ENCODE data around the gene NEMP1. TPM values are rescaled to one million over a fixed set of nuclear protein-coding genes. Genes with fewer than 3 reads are reported as not detected.

Gene NEMP1
- total and polyA plus RNA-seq, 7 donors: 1.3 to 3.2 (median 2.4) TPM

DNA sequence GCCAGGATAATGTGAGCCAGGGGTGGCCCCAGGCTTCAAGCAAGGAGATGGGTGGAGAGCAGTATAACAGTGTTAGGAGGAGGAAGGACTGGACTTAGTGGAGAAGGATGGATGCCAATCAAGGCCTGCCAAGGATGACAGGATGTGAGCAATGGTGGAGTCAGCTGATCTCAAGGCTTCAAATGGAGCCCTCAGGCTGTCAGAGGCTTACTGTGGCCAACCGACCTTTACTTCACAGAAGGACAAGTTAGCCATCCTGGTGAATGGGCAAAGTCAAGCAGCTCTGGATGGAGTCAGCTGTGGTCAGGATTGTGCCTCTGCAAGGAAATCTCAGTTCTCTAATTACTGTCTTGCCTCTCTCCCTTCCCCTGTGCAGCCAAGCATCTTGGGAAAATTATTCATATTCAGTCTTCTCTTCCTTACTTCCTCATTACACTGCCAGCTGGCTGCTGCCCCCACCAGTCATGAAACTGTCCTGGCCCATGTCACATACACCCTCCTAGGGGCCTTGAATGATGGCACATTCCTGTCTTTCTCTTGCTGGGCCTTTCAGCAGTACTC is 40.2 kb upstream of the NEMP1 start:
- ATAC-seq (peak; percentile 54 to 60 (median 57)), DNase-seq (no peak)
- Histone ChIP-seq H3K9me3 (no peaks in the 10 kb centered on the region), H3K4me1 (no peaks in the 10 kb centered on the region), H3K27me3 (ENCODE audit: insufficient read depth in 3 of 3, low read length in 2 of 3) (no peaks in the 10 kb centered on the region), H3K36me3 (ENCODE audit: insufficient read depth in 1 of 2, low read depth in 1 of 2) (no peaks in the 10 kb centered on the region), H3K4me3 (no peak overlapping the region), H3K27ac (no peak overlapping the region)
- intact Hi-C loops (cut with DNase I): no loop called here
- TF ChIP-seq, protein P1, sequence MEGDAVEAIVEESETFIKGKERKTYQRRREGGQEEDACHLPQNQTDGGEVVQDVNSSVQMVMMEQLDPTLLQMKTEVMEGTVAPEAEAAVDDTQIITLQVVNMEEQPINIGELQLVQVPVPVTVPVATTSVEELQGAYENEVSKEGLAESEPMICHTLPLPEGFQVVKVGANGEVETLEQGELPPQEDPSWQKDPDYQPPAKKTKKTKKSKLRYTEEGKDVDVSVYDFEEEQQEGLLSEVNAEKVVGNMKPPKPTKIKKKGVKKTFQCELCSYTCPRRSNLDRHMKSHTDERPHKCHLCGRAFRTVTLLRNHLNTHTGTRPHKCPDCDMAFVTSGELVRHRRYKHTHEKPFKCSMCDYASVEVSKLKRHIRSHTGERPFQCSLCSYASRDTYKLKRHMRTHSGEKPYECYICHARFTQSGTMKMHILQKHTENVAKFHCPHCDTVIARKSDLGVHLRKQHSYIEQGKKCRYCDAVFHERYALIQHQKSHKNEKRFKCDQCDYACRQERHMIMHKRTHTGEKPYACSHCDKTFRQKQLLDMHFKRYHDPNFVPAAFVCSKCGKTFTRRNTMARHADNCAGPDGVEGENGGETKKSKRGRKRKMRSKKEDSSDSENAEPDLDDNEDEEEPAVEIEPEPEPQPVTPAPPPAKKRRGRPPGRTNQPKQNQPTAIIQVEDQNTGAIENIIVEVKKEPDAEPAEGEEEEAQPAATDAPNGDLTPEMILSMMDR (IDR thresholded peaks at IDR 0.05): no peak
- WGBS, 3 donors: 75 to 91% (median 79%) methylated on average over 1 of the region's 1 CpG

DNA sequence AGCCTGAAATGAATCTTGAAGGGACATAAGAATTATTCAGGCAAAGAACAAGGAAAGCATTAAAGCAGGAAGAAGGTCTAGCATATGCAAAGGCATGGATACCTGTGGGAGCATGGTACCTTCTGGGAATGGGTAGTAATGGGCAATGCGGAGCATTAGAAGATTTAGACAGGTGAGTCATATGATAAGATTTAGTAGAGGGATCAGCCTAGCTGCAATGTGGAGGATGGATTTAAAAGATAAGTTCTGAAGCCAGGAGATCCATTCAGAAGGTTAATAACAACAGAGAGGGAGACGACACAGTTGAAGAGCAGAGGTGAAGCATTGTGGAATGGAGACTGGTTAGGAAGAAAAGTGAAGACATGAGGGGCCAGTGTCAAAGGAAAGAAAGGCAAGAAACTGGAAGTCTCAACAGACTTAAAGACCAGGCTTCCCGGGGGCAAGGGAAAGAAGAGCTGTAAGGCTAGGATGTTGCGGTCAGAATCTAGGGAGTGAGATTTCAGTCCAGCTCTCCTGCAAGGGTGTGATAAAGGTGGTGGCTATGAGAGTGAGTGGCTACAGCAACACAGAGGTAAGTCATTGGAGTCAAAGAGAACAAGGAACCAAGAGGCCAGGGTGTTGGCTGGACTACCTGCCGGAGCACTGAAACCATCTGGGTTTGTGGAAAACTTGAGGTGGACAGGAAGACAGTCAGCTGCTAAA is 38.1 kb upstream of the NEMP1 start:
- ATAC-seq (no peak), DNase-seq (no peak)
- H3K27ac ChIP-seq: no peak overlapping the region
- no peak overlapping the region for H3K4me3 ChIP-seq
- H3K27me3 ChIP-seq (ENCODE audit: insufficient read depth in 3 of 3, low read length in 2 of 3): no peaks in the 10 kb centered on the region
- H3K4me1 ChIP-seq: peaks cover 8% of the 10 kb centered on the region
- TF ChIP-seq, protein P1 (IDR thresholded peaks at IDR 0.05): no peak
- intact Hi-C loops (cut with DNase I): no loop called here
- H3K36me3 ChIP-seq (ENCODE audit: insufficient read depth in 1 of 2, low read depth in 1 of 2): no peaks in the 10 kb centered on the region
- no peaks in the 10 kb centered on the region for H3K9me3 ChIP-seq
- WGBS, 3 donors: 68 to 85% (median 72%) methylated on average over 5 of the region's 5 CpGs

DNA sequence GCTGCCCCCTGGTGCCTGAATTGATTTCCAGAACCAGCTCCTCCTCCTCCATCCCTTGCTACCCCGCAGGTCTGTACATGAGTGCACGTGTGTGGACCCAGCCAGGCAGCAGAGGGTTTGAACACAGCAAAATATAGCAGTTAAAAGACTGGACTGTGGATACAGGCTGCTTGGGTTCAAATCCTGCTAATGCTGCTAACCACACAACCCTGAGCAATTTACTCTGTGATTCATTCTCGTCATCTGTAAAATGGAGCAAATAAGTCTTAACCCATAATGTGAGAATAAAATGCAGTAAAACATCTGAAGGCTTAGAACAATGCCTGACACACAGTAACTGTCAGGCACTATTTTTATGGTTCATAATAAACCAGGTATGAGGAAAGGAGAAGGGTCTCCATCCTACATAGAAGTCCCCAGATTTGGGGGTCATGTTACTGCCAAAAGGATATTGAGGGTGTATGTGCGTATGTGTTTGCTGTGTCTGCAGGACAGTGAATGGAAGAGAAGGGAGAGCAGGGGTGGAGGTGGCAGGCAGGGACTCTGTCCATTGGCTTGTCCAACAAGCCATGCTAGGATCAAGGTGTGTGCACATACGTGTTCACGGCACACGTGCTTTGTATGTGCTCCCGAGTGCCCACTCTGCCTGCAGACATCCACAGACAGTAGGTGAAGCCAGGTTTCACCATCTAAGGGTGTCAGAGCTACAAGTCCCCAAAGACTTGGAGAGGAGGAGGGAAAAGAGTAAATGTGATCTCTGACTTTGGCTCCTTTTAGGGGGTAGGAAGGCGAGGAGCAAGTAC is 34.1 kb upstream of the NEMP1 start:
- ATAC-seq (peak in 3 of 4 donors; percentile 76 to 84 (median 81)), DNase-seq (no peak)
- Histone ChIP-seq H3K27me3 (ENCODE audit: insufficient read depth in 3 of 3, low read length in 2 of 3) (no peaks in the 10 kb centered on the region), H3K27ac (peak overlapping the region; percentile 69), H3K4me3 (peak overlapping the region; percentile 72), H3K9me3 (no peaks in the 10 kb centered on the region), H3K4me1 (peaks cover 11% of the 10 kb centered on the region), H3K36me3 (ENCODE audit: insufficient read depth in 1 of 2, low read depth in 1 of 2) (no peaks in the 10 kb centered on the region)
- whole genome bisulfite sequencing, 3 donors: 60 to 67% (median 63%) methylated on average over 9 of the region's 9 CpGs
- TF ChIP-seq, protein P1 (IDR thresholded peaks at IDR 0.05): peak; percentile 82
- intact Hi-C loops (cut with DNase I): loop anchor here (1.0 to 5.0 kb wide), 3 partner anchors 42 to 105 kb away; partner anchors contain the start of gene ZBTB39 (in 1 of the 2)

DNA sequence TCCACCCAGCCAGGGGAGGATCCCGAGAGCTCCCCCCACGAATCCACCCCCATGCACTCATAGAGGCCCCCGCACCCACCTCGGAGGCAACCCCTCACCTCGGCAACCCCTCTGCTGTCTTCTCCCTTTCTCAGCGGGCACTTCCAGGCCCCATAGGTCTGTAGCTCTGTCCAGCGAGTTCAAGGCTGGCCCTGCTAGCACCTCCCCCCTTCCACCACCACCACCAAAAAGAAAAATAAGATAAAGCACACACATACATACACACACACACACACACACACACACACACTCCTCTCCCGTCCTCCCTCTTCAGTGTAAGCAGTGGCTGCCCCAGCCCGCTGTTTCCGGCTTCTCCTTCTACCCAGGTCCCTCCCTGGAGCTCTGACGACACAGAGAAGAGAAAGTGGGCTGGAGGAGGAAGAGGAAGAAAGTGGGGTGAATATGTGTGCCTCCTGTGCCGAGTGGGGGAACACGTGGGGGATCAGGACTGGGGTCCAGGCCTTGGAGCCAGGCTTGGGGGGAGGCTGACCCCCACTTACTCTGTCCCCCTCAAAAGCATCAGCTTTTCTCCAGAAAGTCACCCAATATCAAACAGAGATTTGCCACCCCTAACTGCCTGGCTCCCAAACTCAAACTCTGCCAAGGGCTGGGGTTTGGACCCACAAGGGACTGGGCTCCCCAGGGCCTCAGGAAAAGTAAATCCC is 32.6 kb upstream of the NEMP1 start, which contains the start of gene STAT6:
Gene STAT6, minus strand, starts transcription at position 332 of the 704 bp plus-strand sequence. CDS start 3,084 bp downstream, outside the sequence.
- Histone ChIP-seq H3K4me3 (peak within 1 kb of the TSS; percentile 72), H3K36me3 (ENCODE audit: insufficient read depth in 1 of 2, low read depth in 1 of 2) (peaks cover 0 to 7% of the 10 kb centered on the region in 2 donors), H3K27me3 (ENCODE audit: insufficient read depth in 3 of 3, low read length in 2 of 3) (no peaks in the 10 kb centered on the region), H3K4me1 (peaks cover 11% of the 10 kb centered on the region), H3K27ac (peak within 1 kb of the TSS; percentile 88), H3K9me3 (no peaks in the 10 kb centered on the region)
- peak; percentile 43 to 66 (median 48) for ATAC-seq
- TF ChIP-seq, protein P1 (IDR thresholded peaks at IDR 0.05): no peak
- WGBS, 3 donors: 32 to 54% (median 42%) methylated on average over 11 to 13 of the region's 13 CpGs
- intact Hi-C loops (cut with DNase I): loop anchor here in 1 of 2 donors (5.0 kb wide), 1 partner anchor 104 kb away; the partner anchor contains the start of gene ZBTB39
- peak; percentile 72 to 86 for DNase-seq
